Measurements from ENCODE around the gene PHACTR1.

- TF ChIP-seq CREB1 (IDR thresholded peaks at IDR 0.05; ENCODE audit: low read depth) (no peak), EP300 (IDR thresholded peaks at IDR 0.05; ENCODE audit: borderline replicate concordance) (no peak), YY1 (IDR thresholded peaks at IDR 0.05; ENCODE audit: low read depth) (no peak), REST (IDR thresholded peaks at IDR 0.05; ENCODE audit: low read depth) (no peak), FOXM1 (IDR thresholded peaks at IDR 0.05; ENCODE audit: borderline replicate concordance, low read depth) (no peak), MAX (IDR thresholded peaks at IDR 0.05) (no peak), CEBPB (IDR thresholded peaks at IDR 0.05) (no peak), USF1 (IDR thresholded peaks at IDR 0.05) (no peak), RAD21 (IDR thresholded peaks at IDR 0.05; ENCODE audit: low read depth) (no peak), ZBTB7A (IDR thresholded peaks at IDR 0.05; ENCODE audit: low read depth) (no peak), TAF1 (IDR thresholded peaks at IDR 0.05; ENCODE audit: low read depth) (no peak)
Observed at GRCh38 chr6:13097454-13097853, 380.9 kb downstream of the PHACTR1 start.

Measured in Ishikawa (cell line).